Urothelium cell line (cell line): ENCODE data around the gene RBM22.

Source experiments
- DNase-seq: peaks from one replicate; pipeline ENCODE4 v3.0.0; 2011; ENCODE audit warnings: low spot score, mixed read lengths
- FAIRE-seq: peaks from 2 replicates; lab custom pipeline; 2011; peaks lifted over from hg19 to GRCh38; lab: Jason Lieb, UNC

The RBM22 gene

DNA sequence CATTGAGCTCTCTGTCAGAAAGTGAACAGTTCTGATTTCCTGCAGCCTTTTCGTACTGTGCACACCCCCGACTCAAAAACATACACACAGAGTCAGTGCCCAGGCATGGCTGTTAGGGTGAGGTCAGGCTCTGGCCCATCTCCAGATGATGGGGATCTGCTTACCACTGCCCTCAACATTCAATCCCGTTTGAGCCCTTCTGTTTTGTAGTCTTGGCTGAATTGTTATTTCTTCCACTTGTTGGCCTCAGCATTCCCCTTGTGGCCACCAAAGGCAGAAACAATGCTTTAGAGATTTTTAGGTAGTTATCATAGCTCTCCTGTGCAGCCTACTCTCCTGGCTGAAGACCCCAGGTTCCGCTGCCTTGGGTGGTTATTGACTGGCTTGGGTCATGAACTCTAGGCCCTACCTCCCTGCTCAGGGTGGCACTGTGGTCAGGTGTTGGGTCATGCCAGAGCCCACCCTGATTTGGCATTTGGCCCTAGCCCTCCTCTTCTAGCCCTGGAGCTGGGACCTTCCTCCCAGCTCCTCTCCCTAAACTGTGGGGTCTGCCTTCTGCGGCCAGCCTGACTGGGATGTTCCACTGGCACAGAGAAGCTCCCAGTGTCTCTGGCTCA lies 47.6 kb downstream of the RBM22 start:
- FAIRE-seq (no peak), DNase-seq (no peak)

DNA sequence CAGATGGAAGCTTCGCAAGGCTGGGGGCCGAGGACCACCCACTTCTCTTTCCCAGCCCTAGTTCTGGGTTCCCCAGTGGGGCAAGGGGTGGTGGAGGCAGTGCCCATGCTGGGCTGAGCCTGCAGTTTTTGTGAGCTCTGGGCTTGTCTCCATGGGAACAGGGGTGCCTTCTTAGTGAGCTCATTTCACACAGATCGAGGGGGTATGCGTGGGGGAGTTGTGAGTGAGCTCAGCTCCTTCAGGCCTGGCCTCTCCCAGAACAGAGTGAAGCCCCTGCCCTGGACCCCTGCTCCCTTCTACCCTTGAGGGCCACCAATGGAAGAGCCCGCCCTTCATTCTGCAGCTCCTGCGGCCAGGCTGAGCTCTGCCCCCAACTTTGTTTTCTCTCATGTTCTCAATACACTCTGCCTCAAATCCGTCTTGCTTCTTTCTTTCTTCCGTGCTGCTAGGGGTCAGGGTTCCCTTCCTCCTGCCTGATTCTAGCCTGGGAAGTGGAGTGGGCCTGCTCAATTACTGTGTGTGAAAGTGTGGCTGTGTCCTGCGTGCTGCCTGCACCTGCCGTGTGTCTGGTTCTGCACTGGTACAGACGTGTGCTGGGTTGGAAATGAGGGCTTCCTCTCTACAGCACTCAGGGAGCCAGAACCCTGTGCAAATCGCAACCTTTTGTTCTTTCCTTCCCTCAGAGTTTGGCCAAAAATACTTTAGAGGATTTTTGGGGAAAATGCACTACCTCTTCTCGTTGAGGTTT lies 48.8 kb downstream of the RBM22 start:
- DNase-seq (no peak), FAIRE-seq (no peak)

DNA sequence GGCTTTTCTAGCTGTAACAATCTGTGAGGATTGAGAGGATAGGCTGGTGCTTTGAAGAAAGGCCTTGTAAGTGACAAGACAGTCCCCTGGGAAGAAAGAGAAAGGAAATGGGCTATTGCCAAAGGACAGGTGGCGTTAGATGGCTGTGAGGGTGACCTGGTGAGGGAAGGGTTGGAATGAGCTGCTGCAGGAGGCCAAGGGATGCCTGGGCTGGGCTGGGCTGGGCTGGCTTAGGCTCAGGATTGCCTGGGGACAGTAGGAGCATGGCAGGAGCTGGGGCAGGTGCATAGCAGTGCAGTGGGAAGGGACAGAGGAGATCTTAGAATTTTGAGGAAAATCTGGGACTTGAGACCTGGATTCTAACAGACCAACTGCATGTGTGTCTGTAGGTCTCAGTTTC lies 49.5 kb downstream of the RBM22 start:
- FAIRE-seq = no peak
- no peak for DNase-seq

DNA sequence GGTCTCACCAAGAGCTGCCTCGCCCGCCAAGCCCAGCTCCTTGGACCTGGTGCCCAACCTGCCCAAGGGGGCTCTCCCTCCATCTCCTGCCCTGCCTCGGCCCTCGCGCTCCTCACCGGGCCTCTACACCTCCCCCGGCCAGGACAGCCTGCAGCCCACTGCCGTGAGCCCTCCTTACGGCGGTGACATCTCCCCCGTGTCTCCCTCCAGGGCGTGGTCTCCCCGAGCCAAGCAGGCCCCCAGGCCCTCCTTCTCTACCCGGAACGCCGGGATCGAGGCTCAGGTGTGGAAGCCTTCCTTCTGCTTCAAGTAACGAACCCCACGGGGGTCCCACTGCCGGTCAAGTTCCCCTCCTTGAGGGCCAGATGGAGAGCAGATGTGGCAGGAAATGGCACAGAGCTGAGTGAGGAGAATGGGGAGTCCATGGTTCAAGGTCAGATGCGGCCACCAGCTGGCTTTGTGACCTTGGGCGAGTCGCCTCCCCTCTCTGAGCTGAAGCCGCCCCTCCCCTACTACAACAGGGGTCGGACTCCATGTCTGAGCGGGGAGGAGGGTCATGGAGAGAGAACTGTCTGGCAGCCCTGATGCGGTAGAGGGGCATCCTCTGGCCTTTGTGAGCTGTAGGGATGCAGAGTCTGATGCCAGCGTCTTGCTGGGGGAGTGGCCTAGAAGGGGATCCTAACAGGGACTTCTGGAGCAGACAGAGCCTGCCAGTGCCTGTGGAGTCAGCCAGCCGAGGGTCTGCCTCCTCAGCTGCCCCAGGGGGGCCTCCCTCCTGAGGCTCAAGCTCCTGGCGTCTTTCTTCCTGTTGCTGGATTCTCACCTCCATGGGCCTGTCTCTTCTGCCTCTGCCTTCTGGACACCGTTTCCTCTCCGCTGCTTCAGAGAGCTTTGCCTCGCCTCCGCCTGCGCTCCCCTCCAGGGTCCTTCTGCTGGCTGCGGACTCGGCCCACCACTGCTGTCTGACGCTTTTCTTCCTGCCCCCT lies 50.5 kb downstream of the RBM22 start:
- DNase-seq (no peak), FAIRE-seq (no peak)

DNA sequence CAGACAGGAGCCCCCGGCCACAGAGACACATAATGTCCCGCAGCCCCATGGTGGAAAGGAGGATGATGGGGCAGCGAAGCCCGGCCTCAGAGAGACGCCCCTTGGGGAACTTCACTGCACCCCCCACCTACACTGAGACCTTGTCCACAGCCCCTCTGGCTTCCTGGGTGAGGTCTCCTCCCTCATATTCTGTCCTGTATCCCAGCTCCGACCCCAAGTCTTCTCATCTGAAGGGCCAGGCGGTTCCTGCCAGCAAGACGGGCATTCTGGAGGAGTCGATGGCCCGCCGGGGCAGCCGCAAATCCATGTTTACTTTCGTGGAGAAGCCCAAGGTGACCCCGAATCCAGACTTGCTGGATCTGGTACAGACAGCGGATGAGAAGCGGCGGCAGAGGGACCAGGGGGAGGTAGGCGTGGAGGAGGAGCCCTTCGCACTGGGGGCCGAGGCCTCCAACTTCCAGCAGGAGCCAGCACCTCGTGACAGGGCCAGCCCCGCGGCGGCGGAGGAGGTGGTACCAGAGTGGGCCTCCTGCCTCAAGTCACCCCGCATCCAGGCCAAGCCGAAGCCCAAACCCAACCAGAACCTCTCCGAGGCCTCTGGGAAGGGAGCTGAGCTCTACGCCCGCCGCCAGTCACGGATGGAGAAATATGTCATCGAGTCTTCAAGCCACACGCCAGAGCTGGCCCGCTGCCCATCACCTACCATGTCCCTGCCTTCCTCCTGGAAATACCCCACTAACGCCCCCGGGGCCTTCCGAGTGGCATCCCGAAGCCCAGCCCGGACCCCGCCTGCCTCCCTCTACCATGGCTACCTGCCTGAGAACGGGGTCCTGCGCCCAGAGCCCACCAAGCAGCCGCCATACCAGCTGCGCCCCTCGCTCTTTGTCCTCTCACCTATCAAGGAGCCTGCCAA lies 51.5 kb downstream of the RBM22 start:
- DNase-seq (no peak), FAIRE-seq (no peak)

DNA sequence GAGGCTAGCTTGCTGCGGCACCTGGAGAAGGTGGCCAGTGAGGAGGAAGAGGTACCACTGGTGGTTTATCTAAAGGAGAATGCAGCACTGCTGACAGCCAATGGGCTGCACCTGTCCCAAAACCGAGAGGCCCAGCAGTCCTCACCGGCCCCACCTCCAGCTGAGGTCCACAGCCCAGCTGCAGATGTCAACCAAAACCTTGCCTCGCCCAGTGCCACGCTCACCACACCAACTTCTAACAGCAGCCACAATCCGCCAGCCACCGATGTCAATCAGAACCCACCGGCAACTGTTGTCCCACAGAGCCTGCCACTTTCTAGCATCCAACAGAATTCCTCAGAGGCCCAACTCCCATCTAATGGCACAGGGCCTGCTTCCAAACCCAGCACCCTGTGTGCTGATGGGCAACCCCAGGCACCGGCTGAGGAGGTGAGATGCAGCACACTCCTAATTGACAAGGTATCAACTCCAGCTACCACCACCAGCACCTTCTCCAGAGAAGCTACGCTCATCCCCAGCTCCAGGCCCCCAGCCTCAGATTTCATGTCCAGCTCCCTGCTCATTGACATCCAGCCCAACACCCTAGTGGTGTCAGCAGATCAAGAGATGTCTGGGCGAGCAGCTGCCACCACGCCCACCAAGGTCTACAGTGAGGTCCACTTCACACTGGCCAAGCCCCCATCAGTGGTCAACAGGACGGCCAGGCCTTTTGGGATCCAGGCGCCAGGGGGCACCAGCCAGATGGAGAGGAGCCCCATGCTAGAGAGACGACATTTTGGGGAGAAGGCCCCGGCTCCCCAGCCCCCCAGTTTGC lies 52.4 kb downstream of the RBM22 start:
- peak; percentile 35 for FAIRE-seq
- no peak for DNase-seq

DNA sequence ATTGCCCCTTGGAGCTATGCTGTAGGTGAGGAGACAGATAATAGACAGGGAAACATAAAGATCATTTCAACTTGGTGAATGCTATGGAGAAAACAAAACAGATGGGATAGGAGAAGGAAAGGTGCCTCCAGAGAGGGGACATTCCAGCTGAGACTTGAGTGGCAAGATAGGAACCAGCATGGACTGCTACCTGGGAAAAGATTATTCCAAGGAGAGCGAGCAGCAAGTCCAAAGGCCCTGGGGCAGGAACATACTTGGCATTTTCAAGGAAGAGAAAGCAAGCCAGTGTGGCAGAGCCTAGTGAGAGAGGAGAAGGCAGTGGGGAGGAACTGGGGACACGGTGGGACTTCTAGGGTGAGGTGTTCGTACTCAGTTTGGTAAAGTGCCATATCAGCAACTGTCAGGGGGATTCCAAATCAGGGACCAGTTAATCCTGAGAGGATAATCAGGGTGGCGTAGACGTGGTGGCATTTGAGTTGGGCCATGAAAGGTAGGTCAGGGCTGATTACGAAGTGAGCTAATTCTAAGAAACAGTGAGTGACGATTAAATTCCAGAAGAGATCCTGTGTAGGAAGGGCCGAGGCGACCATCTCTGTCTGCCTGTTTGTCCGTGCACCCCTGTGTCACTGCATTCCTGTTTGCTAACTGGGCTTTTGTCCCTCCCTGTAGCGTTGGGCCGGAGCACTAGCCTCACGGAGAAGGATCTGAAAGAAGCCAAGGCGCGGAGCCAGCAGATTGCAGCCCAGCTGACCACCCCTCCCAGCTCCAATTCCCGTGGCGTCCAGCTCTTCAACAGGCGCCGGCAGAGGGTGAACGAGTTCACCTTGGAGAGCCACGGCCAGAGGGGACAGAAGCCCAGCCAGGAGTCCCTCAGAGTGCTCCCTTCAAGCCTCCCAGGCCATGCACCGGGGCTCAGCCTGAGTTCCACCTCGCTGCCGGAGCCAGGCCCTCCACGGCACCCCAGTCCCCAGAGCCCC lies 53.3 kb downstream of the RBM22 start:
- no peak for DNase-seq
- no peak for FAIRE-seq

DNA sequence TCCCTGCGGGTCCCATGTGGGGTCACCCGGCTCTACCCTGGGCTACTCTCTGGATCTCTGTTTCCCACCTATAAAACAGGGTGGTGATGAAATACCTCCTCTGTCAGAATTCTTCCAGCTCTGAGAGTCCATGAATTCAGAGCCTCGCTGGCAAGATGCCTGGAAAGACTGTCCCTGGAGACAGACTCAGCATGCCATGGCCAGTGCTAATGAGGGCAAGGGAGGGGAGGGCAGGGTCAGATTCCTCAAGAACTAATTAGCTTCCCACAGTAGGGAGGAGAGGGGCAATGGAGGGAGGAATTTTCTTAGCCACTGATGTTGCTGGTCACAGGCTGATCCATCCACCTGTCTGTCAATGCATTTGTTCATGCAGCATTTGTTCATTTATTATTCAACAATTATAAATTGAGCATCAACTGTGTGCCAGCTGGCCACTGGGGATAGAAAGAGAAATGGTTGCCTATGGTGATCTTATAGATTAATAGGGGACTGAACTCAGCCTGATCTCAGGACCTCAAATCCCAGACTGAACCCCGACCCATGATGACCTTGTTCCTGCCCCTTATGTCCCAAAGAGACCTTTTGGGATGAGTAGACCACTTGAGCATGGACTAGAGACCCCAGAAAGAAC lies 55.7 kb downstream of the RBM22 start:
- peak; percentile 46 for FAIRE-seq
- DNase-seq = peak; percentile 53

DNA sequence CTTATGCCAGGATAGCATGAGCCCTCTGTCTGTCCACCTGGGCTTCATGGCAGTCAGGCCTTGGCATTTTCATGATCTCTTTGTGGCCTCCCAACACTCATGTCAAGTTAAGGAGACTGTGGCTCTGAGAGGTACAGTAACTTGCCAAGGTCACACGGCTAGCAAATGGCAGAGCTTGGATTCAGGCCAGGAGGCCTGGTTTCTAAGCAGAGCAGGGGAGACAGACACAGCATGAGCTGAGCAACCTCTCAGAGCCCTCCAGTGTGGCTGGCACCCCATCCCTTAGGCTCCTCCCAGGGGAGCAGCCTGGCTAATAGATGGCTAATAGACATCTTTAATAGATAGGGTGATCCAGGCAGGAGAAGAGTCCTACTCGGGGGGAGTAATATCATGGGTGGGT lies 56.3 kb downstream of the RBM22 start:
- DNase-seq = no peak
- no peak for FAIRE-seq

DNA sequence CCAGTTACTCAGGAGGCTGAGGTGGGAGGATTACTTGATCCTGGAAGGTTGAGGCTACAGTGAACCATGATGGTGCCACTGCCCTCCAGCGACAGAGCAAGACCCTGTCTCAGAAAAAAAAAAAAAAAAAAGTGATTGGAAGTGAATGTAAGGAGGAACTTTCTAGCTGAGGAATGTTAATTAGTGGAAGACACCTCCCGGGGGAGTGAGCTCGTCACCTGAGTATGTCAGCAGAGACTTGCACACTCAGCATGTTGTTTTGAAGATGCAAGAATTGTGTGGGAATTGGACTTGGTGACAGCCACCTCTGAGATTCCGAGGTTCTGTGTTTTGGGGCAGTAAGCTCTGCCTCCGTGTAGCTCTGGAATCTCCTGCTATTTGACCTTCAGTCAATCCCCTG lies 56.8 kb downstream of the RBM22 start:
- FAIRE-seq (no peak), DNase-seq (no peak)

DNA sequence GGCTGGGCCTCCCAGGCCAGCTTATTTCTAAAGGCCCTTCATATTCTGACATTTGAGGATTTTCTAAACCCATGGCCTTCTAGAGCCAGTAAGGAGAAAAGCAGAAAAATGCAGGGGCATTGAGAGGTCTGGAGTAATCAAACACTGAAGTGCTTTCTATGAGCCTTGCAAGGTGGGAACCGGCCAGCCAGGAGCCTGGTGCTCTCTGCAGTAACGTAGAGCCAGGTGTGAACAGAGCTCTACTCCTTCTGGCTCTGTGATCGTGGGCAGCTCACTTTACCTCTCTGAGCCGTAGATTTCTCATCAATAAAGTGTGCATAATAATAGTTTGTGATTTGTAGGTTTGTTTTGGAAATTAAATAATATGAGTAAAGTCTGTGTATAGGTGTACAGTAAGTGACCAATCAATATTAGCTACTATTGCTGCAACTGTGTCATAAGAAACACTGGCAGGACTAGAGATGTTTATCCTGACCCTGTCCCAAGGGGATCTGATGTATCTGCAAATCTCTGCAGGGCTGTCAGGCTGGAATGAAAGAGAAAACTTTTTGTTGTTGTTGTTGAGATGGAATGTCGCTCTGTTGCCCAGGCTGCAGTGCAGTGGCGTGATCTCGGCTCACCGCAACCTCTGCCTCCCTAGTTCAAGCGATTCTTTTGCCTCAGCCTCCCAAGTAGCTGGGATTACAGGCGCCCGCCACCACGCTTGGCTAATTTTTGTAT lies 57.7 kb downstream of the RBM22 start:
- FAIRE-seq = no peak

DNA sequence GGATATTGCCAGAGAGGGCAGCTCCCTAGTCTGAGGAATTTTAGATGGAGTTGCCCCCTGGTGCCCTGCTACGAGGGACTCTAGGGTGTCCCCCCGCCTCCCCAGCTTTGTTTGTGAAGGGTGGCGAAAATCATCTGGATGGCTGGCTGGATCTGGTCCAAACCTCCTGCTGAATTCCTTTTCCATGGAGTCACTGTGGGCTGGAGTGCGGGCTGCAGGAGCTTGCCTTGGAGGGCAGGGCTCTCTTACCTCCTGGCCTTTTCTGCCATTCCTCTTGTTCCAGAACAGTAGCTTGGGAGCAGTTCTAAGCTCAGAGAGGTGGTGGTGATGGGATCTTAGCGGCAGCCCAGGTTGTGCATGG lies 58.3 kb downstream of the RBM22 start:
- DNase-seq (peak; percentile 92), FAIRE-seq (no peak)

More for the DNA sequence above, 57.7 kb downstream of the RBM22 start:
- DNase-seq = no peak

DNA sequence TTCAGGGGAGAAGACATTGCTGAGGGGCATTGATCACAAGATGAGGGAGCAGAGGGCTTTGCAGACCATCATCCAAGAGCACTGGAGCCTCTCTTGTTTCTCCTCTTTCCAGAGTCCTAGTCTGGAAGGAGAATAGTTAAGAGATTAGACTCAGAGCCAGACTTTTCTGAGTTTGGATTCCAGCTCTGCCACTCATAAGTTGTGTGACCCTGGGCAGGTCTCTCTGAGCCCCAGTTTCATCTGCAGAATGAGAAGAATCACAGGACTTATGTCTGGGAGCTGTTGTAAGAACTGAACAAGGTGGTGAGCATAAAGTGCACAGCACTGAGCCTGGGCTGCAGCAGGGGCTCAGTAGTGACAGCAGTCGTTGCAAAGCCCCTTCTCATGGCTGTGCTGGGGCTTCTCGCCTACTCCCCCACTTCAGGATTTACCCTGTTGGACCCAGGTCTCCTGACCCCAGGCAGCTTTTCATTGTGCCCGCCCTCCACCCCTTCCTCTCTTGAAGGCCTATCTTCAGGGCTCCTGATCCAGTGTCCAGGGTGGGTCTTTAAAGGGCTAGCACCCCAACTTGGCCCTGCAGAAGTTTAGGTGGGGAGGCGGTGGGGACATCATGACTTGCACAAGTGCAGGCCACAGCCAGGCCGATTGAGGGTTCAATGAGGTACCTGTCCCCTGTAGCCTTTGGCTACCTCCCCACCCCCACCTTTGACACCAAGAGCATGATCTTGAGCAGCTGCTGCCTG lies 58.9 kb downstream of the RBM22 start:
- FAIRE-seq (peak; percentile 9), DNase-seq (no peak)

DNA sequence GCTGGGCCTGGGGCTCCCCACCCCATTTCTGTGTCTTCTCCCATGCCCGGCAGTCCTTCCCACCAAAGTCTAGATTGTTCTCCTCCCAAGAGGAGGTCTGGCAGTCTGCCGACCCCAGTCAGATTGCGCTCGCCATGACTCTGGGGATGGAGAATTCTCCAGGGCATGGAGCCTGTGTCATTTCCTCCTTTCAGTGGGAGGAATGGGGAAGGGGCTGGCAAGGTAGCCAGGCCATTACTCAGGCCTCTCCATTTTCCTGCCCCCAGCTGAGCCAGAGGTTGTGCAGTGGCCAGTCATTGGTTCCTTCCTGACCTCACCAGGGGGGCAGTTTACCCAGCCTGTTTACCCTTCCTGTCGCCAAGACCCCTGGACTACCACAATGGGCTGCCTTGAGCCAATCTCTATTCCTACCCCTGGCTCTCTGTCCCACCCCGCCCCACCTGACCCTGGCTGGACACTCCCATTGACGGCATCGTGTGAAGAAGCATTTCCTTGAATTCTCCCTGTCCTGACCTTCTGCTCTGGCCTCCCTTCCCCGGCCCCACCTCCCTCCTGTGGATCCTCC lies 59.8 kb downstream of the RBM22 start:
- DNase-seq (no peak), FAIRE-seq (peak; percentile 69)
